HL-60 (cell line): ENCODE results near the gene CNMD.

Source experiments
- CTCF ChIP-seq: IDR thresholded peaks from one replicate; pipeline ENCODE4 v1.5.1; 2011; ENCODE audit warnings: low read length, control low read depth, inconsistent platforms; ENCODE audit not compliant: insufficient read depth
- GABPA ChIP-seq: IDR thresholded peaks from 2 replicates; pipeline ENCODE4 v1.6.1; 2012; ENCODE audit warnings: low read depth
- POLR2AphosphoS5 ChIP-seq: IDR thresholded peaks from 2 replicates; pipeline ENCODE4 v1.6.1; 2012; ENCODE audit warnings: low read depth
- REST ChIP-seq: IDR thresholded peaks from 2 replicates; pipeline ENCODE4 v1.6.1; 2012; ENCODE audit warnings: low read depth; ENCODE audit not compliant: insufficient replicate concordance

- TF ChIP-seq CTCF: no peak
- TF ChIP-seq POLR2AphosphoS5: no peak
- no peak for TF ChIP-seq GABPA
- TF ChIP-seq REST: no peak
Measured at GRCh38 chr13:52739468-52740071, at the start of gene CNMD.
